Panc1 (cell line): ENCODE measurements around the gene PSG5. TPM values are rescaled to one million over a fixed set of nuclear protein-coding genes. Genes with fewer than 3 reads are reported as not detected.
"Not testable (repeated sequence)": the region's sequence is repeated elsewhere in the genome, so short reads cannot be mapped to it uniquely, and the experiment has no call there.

Experiments
- ATAC-seq: fragments of 200-7000 bp; cut with Tn5 transposase; 2 replicates; pipeline ENCODE4 v1.9.1; 2020; ENCODE audit warnings: mild to moderate bottlenecking, moderate library complexity
- BruUV-seq: library from RNA; stranded (reverse); fragments of 400-500 nt; replicated peaks from 2 replicates; lab custom pipeline; 2021; lab: Mats Ljungman, UMichigan
- CTCF ChIA-PET: fragments of 300-600 bp; sonication (Branson Sonifier 250); formaldehyde crosslinking; loops from one replicate; lab custom pipeline; 2022; ENCODE audit warnings: antibody characterized with exemption; lab: Charles Lee
- POLR2A ChIA-PET: fragments of 300-600 bp; sonication (Branson Sonifier 250); formaldehyde crosslinking; loops from one replicate; lab custom pipeline; 2022; ENCODE audit warnings: antibody characterized with exemption; lab: Charles Lee
- DNase-seq: peaks from one replicate; pipeline ENCODE4 v3.0.0-alpha.2; 2010; ENCODE audit warnings: low read depth, low spot score
- H3K27ac ChIP-seq: 2 replicates; pipeline ENCODE4 v1.5.1; 2011; ENCODE audit warnings: mild to moderate bottlenecking, low read length, inconsistent platforms
- H3K27me3 ChIP-seq: fragments of 200-500 bp; sonication (Bioruptor generic); 2 replicates; pipeline ENCODE4 v1.6.0; 2014; ENCODE audit warnings: low read length, inconsistent platforms; ENCODE audit not compliant: control insufficient read depth, insufficient read depth
- H3K36me3 ChIP-seq: fragments of 200-500 bp; sonication (Bioruptor generic); 2 replicates; pipeline ENCODE4 v1.5.1; 2014; ENCODE audit warnings: inconsistent platforms, mild to moderate bottlenecking, low read length, moderate library complexity; ENCODE audit not compliant: control insufficient read depth, insufficient read depth
- H3K4me1 ChIP-seq: 2 replicates; pipeline ENCODE4 v1.5.1; 2011; ENCODE audit warnings: inconsistent platforms, mild to moderate bottlenecking, low read length, moderate library complexity; ENCODE audit not compliant: control insufficient read depth, insufficient read depth
- H3K4me3 ChIP-seq, 2 experiments: 2 replicates each; pipeline ENCODE4 v1.5.1; 2011 to 2012; ENCODE audit warnings: low read depth in 2 of 2, low read length in 2 of 2, mild to moderate bottlenecking in 2 of 2, inconsistent platforms in 1 of 2, moderate library complexity in 1 of 2
- H3K9me3 ChIP-seq: fragments of 200-500 bp; sonication (Bioruptor generic); 2 replicates; pipeline ENCODE4 v1.5.1; 2014; ENCODE audit warnings: low read depth, mild to moderate bottlenecking, inconsistent platforms, low read length, moderate library complexity; ENCODE audit not compliant: control insufficient read depth, insufficient read depth
- POLR2AphosphoS5 ChIP-seq: IDR thresholded peaks from 2 replicates; pipeline ENCODE4 v1.6.1; 2012; ENCODE audit warnings: mild to moderate bottlenecking, low read depth, low read length, moderate library complexity
- SIN3A ChIP-seq: IDR thresholded peaks from 2 replicates; pipeline ENCODE4 v1.6.1; 2012; ENCODE audit warnings: low read depth, mild to moderate bottlenecking, low read length, moderate library complexity, borderline replicate concordance; ENCODE audit not compliant: insufficient read depth
- TCF7L2 ChIP-seq: IDR thresholded peaks from 2 replicates; pipeline ENCODE4 v1.6.1; 2011; ENCODE audit warnings: mild to moderate bottlenecking, low read depth, low read length, inconsistent platforms
- in situ Hi-C: cut with HindIII; loops from 2 replicates; pipeline ENCODE4 v1.10.0; 2016; ENCODE audit warnings: low sequenced_read_pairs, low pct_unique_long_range_greater_than_20kb
- intact Hi-C: fragments of 100-400 bp; cut with micrococcal nuclease; formaldehyde crosslinking; loops from one replicate; pipeline ENCODE4 v1.10.0; 2022; ENCODE audit not compliant: unreplicated experiment
- total RNA-seq: library from RNA; stranded (reverse); gene quantifications from one replicate; pipeline ENCODE4 v1.2.1, GENCODE V29; 2021; ENCODE audit not compliant: unreplicated experiment
- TF ChIP-seq, protein P1 (sequence below), 2 experiments: IDR thresholded peaks; 2 replicates each; pipeline ENCODE4 v1.6.1; 2011 to 2012; ENCODE audit warnings: low read depth in 2 of 2, control low read depth in 1 of 2, low read length in 1 of 2, mild to moderate bottlenecking in 1 of 2, moderate library complexity in 1 of 2; ENCODE audit not compliant: insufficient read depth in 1 of 2
- TF ChIP-seq, protein P2 (sequence below): fragments of 450-650 bp; IDR thresholded peaks from 2 replicates; pipeline ENCODE4 v1.5.1; 2017; ENCODE audit warnings: mild to moderate bottlenecking

The PSG5 gene
- total RNA-seq, 1 experiment from 2014 or later = not detected

DNA sequence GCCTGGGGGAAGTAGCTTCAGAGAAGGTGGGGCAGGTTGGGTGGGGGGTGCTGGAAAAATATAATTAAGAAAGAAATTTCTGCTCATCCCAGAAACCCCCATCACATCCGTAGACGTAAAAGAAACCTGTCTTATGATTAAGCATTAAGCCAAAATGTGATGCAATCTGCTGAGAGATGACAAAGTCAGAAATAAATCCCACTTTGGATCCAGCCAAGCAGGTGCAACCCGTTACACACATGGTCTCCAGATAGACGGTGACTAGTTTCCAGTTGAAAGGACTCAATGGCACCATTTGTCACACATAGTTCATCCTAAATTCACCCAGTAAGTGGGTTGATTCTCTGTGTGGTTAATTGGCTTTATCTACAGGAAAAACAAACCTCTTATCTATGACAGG is 34.1 kb downstream of the PSG5 start:
- ChIA-PET CTCF (no interaction called here), POLR2A (no interaction called here)
- no peak overlapping the region for H3K27ac ChIP-seq
- BruUV-seq = no TSS peak
- no peaks in the 10 kb centered on the region for H3K9me3 ChIP-seq
- intact Hi-C loops (no loop called here), in situ Hi-C loops (no loop called here)
- no peaks in the 10 kb centered on the region for H3K4me1 ChIP-seq
- no peak overlapping the region for H3K4me3 ChIP-seq
- DNase-seq = no peak
- TF ChIP-seq TCF7L2 (no peak), SIN3A (no peak), POLR2AphosphoS5 (no peak)
- TF ChIP-seq, protein P1, sequence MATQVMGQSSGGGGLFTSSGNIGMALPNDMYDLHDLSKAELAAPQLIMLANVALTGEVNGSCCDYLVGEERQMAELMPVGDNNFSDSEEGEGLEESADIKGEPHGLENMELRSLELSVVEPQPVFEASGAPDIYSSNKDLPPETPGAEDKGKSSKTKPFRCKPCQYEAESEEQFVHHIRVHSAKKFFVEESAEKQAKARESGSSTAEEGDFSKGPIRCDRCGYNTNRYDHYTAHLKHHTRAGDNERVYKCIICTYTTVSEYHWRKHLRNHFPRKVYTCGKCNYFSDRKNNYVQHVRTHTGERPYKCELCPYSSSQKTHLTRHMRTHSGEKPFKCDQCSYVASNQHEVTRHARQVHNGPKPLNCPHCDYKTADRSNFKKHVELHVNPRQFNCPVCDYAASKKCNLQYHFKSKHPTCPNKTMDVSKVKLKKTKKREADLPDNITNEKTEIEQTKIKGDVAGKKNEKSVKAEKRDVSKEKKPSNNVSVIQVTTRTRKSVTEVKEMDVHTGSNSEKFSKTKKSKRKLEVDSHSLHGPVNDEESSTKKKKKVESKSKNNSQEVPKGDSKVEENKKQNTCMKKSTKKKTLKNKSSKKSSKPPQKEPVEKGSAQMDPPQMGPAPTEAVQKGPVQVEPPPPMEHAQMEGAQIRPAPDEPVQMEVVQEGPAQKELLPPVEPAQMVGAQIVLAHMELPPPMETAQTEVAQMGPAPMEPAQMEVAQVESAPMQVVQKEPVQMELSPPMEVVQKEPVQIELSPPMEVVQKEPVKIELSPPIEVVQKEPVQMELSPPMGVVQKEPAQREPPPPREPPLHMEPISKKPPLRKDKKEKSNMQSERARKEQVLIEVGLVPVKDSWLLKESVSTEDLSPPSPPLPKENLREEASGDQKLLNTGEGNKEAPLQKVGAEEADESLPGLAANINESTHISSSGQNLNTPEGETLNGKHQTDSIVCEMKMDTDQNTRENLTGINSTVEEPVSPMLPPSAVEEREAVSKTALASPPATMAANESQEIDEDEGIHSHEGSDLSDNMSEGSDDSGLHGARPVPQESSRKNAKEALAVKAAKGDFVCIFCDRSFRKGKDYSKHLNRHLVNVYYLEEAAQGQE (IDR thresholded peaks at IDR 0.05; ENCODE audit: insufficient read depth in 1 of 2, low read depth in 2 of 2, low read length in 1 of 2) = no peak
- TF ChIP-seq, protein P2, sequence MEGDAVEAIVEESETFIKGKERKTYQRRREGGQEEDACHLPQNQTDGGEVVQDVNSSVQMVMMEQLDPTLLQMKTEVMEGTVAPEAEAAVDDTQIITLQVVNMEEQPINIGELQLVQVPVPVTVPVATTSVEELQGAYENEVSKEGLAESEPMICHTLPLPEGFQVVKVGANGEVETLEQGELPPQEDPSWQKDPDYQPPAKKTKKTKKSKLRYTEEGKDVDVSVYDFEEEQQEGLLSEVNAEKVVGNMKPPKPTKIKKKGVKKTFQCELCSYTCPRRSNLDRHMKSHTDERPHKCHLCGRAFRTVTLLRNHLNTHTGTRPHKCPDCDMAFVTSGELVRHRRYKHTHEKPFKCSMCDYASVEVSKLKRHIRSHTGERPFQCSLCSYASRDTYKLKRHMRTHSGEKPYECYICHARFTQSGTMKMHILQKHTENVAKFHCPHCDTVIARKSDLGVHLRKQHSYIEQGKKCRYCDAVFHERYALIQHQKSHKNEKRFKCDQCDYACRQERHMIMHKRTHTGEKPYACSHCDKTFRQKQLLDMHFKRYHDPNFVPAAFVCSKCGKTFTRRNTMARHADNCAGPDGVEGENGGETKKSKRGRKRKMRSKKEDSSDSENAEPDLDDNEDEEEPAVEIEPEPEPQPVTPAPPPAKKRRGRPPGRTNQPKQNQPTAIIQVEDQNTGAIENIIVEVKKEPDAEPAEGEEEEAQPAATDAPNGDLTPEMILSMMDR = no peak
- H3K36me3 ChIP-seq = no peaks in the 10 kb centered on the region
- H3K27me3 ChIP-seq = no peaks in the 10 kb centered on the region
- no peak for ATAC-seq

DNA sequence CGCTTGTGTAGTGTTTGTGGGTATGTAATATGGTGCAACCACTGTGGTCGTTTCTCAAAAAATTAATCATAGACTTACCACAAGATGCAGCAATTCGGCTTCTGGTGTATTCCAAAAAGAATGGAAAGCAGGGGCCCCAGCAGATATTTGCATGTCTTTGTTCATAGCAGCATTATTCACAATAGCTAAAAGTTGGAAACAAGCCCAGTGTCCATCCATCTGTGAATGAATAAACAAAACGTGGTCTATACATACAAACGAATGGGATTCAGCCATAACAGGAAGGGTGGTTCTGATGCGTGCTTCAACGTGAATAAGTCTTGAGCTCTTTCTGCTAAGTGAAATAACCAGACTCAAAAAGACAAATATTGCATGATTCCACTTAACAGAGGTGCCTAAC is 36.5 kb downstream of the PSG5 start:
- in situ Hi-C loops, DNase-seq, ATAC-seq, H3K27me3 ChIP-seq, H3K9me3 ChIP-seq, H3K4me3 ChIP-seq, H3K4me1 ChIP-seq, intact Hi-C loops, CTCF ChIA-PET, H3K36me3 ChIP-seq, POLR2A ChIA-PET, BruUV-seq, H3K27ac ChIP-seq: not testable (repeated sequence)

DNA sequence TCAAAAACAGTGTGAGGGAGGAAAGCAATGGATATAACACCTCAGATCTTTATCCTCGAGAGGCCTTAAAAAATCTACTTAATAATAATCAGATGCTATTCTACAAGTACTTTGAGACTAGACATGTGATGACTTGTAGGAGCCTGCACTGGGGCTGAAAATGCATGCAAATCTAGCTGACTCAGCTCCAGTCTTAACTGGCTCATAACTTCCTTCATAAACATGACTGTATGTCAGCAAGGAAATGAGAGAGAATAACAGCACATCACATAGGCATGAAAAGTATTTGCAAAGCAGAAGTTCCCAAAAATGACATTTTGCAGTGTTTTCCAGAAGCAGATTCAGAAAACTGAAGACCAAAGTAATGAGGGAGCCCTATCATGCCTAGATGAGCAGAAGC is 38.1 kb downstream of the PSG5 start:
- ChIA-PET CTCF (no interaction called here), POLR2A (no interaction called here)
- intact Hi-C loops = no loop called here
- no TSS peak for BruUV-seq
- TF ChIP-seq, protein P2 = no peak
- TF ChIP-seq POLR2AphosphoS5 = no peak
- TF ChIP-seq, protein P1 (IDR thresholded peaks at IDR 0.05; ENCODE audit: insufficient read depth in 1 of 2, low read depth in 2 of 2, low read length in 1 of 2) = no peak
- no peak for TF ChIP-seq TCF7L2
- TF ChIP-seq SIN3A = no peak
- Histone ChIP-seq H3K4me1 (no peaks in the 10 kb centered on the region), H3K4me3 (no peak overlapping the region), H3K36me3 (no peaks in the 10 kb centered on the region), H3K9me3 (no peaks in the 10 kb centered on the region), H3K27me3 (no peaks in the 10 kb centered on the region), H3K27ac (no peak overlapping the region)
- ATAC-seq = no peak
- no peak for DNase-seq
- in situ Hi-C loops = no loop called here

DNA sequence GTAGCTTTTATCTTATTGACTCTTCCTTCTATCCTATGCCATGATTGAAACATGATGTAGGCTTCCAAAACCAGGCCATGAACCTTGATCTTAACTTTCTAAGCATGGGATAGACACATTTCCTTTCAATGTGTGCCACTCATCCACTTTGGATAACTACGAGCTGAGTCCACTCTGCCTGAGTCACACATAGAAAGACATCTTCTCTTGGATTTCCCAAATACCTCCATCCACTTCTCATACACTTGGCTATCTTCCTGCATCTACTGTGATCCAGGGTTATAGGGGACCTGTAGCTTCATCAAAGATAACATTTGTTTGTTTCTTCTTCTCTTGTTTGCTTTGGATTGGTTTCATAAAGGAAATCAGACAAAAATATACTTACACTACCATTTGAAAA is 44.6 kb downstream of the PSG5 start:
- intact Hi-C loops, ATAC-seq, H3K9me3 ChIP-seq, H3K4me1 ChIP-seq, H3K36me3 ChIP-seq, in situ Hi-C loops, BruUV-seq, H3K27me3 ChIP-seq, POLR2A ChIA-PET, H3K27ac ChIP-seq, CTCF ChIA-PET, H3K4me3 ChIP-seq, DNase-seq: not testable (repeated sequence)
